ENCODE measurements around the gene CABP7.

Gene CABP7

GRCh38 chr22:29773233-29773632 lies 53.4 kb downstream of the CABP7 start:
- DNase-seq (ENCODE audit: low spot score): no peak

- no peak for DNase-seq (ENCODE audit: low spot score)
Observed at GRCh38 chr22:29780220-29780619, 60.4 kb downstream of the CABP7 start.

- no peak for DNase-seq (ENCODE audit: low spot score)
Observed at GRCh38 chr22:29780748-29781676, 61.2 kb downstream of the CABP7 start.
